Psoas muscle (tissue), 8 donors: ENCODE data around the gene KNL1. TPM values are rescaled to one million over a fixed set of nuclear protein-coding genes. Genes with fewer than 3 reads are reported as not detected.
A peak's percentile ranks its signal among the peaks of the same experiment; 100 is the strongest.

Experiments
- ATAC-seq, 4 donors: fragments of 200-7000 bp; cut with Tn5 transposase; one replicate each; pipeline ENCODE4 v1.9.1; 2020; ENCODE audit warnings: moderate library complexity in 3 of 4, mild to moderate bottlenecking in 2 of 4
- DNase-seq, 2 donors: peaks; one replicate each; pipeline ENCODE4 v3.0.0-alpha.2; 2020
- H3K27ac ChIP-seq: fragments of 200-600 bp; one replicate; pipeline ENCODE4 v1.8.0; 2022
- H3K27me3 ChIP-seq, 3 donors: fragments of 200-600 bp in 1 of 3; one replicate each; pipeline versions ENCODE4 v1.6.1 to v1.8.0; 2013 to 2022; ENCODE audit warnings: low read length in 2 of 3, mild to moderate bottlenecking in 2 of 3, moderate library complexity in 1 of 3; ENCODE audit not compliant: insufficient read depth in 3 of 3
- H3K36me3 ChIP-seq, 2 donors: fragments of 200-600 bp in 1 of 2; one replicate each; pipeline versions ENCODE4 v1.6.1 to v1.8.0; 2013 to 2022; ENCODE audit warnings: low read depth in 1 of 2, mild to moderate bottlenecking in 1 of 2, moderate library complexity in 1 of 2; ENCODE audit not compliant: insufficient read depth in 1 of 2
- H3K4me1 ChIP-seq: fragments of 200-600 bp; one replicate; pipeline ENCODE4 v1.8.0; 2022
- H3K4me3 ChIP-seq: fragments of 200-600 bp; one replicate; pipeline ENCODE4 v1.8.0; 2022; ENCODE audit warnings: mild to moderate bottlenecking
- H3K9me3 ChIP-seq: fragments of 200-600 bp; one replicate; pipeline ENCODE4 v1.8.0; 2022
- WGBS, 3 donors: extraction: QIAGEN DNeasy Blood & Tissue Kit; methylation state at CpG; one replicate each; pipeline versions ENCODE4 v1.1.6 to v1.1.7; 2013; 5-methylcytosine and 5-hydroxymethylcytosine counted together
- intact Hi-C, 2 donors: fragments of 100-400 bp; cut with DNase I; formaldehyde crosslinking; loops; one replicate each; pipeline versions ENCODE4 v1.11.0 to v1.14.2; 2022
- polyA plus RNA-seq, 3 donors: library from polyadenylated mRNA; stranded (reverse); fragments of 200-250 nt; gene quantifications; one replicate each; pipeline ENCODE4 v1.2.3, GENCODE V29; 2013
- total RNA-seq, 4 donors: library from RNA; stranded (reverse); fragmentation: NEBNext Ultra II Directional in 2 of 4; extraction: Animal tissue kit (Norgen Biotek cat#: 25700) in 2 of 4; gene quantifications; one replicate each; pipeline versions ENCODE4 v1.2.1 to v1.2.4, GENCODE V29; 2021 to 2023
- TF ChIP-seq, protein P1 (sequence below): fragments of 200-600 bp; IDR thresholded peaks from one replicate; pipeline ENCODE4 v1.8.0; 2022; ENCODE audit warnings: antibody characterized with exemption
- donor health status: healthy with polysubstance abuse.
- donor health status: DM: no; HTN: no; CAD: no; lungs with moderate emphysema.
- donor health status: Bipolar disorder and iron deficiency.
- donor health status: healthy.
- donor health status: DM: yes; HTN: yes; CAD: no.
- donor health status: DM: no; HTN: no; CAD: no.
- donor health status: DM: no; HTN: no; CAD: no.
- donor health status: DM: yes; HTN: yes; CAD: no.

Gene KNL1
- total and polyA plus RNA-seq, 7 donors: 0.03 to 0.50 (median 0.18) TPM; not detected in 2

DNA sequence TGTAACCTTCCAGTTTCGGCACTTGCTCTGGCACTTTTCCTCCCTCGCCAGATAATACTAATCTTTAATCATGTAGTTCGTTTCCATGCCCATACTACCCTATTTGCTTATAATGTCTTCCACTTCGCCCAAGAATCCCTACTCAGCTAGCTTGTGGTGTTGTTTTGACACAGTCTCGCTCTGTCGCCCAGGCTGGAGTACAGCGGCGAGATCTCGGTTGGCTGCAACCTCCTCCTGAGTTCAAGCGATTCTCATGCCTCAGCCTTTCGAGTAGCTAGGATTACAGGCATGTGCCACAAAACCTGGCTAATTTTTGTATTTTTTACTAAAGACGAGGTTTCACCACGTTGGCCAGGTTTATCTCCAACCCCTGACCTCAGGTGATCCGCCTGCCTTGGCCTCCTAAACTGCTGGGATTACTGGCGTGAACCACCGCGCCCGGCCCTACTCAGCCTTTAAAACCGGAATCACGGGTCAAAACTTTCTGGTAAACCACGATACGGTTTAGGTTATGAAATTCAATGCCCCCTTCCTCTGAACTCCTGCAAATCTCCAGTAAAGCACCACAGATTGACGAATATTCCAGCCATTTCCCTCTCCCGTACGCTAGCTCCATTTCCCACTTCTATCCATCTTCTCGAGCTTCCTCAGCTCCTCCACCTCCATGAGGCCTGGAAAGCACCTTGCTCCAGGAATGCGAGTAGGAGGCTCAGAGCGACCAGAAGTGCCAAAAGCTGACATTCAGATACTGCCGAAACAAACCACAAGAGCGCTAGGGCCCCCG lies 100.0 kb downstream of the KNL1 start:
- Histone ChIP-seq H3K4me1 (peaks cover 15% of the 10 kb centered on the region), H3K27ac (peak overlapping the region; percentile 98), H3K36me3 (peaks cover 0 to 31% of the 10 kb centered on the region in 2 donors), H3K27me3 (no peaks in the 10 kb centered on the region), H3K9me3 (no peaks in the 10 kb centered on the region), H3K4me3 (peak overlapping the region; percentile 85)
- intact Hi-C loops: loop anchor here in 1 of 2 donors (10.0 kb wide), 1 partner anchor 169 kb away; no protein-coding TSS in a partner anchor
- TF ChIP-seq, protein P1, sequence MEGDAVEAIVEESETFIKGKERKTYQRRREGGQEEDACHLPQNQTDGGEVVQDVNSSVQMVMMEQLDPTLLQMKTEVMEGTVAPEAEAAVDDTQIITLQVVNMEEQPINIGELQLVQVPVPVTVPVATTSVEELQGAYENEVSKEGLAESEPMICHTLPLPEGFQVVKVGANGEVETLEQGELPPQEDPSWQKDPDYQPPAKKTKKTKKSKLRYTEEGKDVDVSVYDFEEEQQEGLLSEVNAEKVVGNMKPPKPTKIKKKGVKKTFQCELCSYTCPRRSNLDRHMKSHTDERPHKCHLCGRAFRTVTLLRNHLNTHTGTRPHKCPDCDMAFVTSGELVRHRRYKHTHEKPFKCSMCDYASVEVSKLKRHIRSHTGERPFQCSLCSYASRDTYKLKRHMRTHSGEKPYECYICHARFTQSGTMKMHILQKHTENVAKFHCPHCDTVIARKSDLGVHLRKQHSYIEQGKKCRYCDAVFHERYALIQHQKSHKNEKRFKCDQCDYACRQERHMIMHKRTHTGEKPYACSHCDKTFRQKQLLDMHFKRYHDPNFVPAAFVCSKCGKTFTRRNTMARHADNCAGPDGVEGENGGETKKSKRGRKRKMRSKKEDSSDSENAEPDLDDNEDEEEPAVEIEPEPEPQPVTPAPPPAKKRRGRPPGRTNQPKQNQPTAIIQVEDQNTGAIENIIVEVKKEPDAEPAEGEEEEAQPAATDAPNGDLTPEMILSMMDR: no peak
- DNase-seq (no peak), ATAC-seq (peak in 2 of 4 donors; percentile 2 to 16)
- 26 to 30% (median 26%) methylated on average over 31 of the region's 31 CpGs for WGBS, 3 donors

DNA sequence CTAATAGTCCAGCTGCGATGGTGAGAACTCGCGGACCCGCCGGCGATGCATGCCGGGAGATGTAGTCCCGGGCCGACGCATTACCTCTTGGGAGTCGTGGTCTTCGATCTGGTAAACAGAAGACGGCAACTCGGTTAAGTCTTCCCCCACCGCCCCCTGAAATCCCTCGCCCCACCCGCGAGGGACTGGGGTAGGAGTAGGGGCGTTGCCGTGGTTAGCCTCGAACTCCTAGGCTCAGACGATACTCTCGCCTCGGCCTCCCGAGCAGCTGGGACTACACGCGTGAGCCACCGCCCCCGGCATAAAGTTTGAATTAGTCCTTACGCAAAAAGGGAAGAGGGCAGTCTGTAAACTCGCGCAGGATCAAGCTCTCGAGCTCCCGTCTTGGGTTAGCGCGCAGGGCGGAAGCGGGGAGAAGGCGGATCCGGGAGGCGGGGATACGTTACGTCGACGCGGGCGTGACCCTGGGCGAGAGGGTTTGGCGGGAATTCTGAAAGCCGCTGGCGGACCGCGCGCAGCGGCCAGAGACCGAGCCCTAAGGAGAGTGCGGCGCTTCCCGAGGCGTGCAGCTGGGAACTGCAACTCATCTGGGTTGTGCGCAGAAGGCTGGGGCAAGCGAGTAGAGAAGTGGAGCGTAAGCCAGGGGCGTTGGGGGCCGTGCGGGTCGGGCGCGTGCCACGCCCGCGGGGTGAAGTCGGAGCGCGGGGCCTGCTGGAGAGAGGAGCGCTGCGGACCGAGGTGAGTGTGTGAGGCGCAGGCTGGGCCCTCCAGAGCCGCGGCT lies 100.8 kb downstream of the KNL1 start, which contains the start of gene RAD51:
RAD51 (plus strand) TSS at position 487 of the 781 bp plus-strand sequence. CDS start 3,585 bp downstream, outside the sequence.
- H3K27ac ChIP-seq: peak within 1 kb of the TSS; percentile 98
- peaks cover 0 to 29% of the 10 kb centered on the region in 2 donors for H3K36me3 ChIP-seq
- WGBS, 3 donors: 0 to 1% (median 1%) methylated on average over 65 to 81 of the region's 81 CpGs
- DNase-seq (peak; percentile 92 to 97), ATAC-seq (peak; percentile 97 to 99 (median 98))
- no peaks in the 10 kb centered on the region for H3K27me3 ChIP-seq
- intact Hi-C loops: loop anchor here in 1 of 2 donors (5.0 to 10.0 kb wide), 2 partner anchors 52 to 170 kb away; no protein-coding TSS in a partner anchor
- no peaks in the 10 kb centered on the region for H3K9me3 ChIP-seq
- H3K4me1 ChIP-seq: peaks cover 15% of the 10 kb centered on the region
- peak within 1 kb of the TSS; percentile 85 for H3K4me3 ChIP-seq
- TF ChIP-seq, protein P1: no peak

DNA sequence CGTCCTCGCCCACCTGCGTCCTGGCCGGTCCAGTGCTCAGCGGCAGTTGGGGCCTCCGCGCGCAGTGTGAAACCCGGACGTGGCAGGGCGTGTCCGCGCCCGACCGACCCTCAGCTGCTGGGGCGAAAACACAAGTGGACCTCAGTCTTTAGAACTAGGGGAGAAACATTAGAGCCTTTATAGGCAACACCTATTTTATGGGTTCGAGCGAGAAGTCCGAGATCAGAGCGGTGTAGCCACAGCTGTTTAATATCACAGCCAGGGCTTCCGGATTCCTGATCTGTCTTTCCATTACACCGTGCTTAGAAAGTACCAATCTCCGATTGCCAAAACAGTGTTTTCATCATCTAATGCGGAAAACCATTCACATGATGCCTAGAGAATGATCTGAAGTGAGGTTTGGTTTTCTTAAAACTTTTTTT lies 101.4 kb downstream of the KNL1 start:
- ATAC-seq: peak in 2 of 4 donors; percentile 13 to 28
- Histone ChIP-seq H3K27ac (peak overlapping the region; percentile 98), H3K4me3 (peak overlapping the region; percentile 85), H3K36me3 (peaks cover 0 to 22% of the 10 kb centered on the region in 2 donors), H3K4me1 (peaks cover 15% of the 10 kb centered on the region), H3K9me3 (no peaks in the 10 kb centered on the region), H3K27me3 (no peaks in the 10 kb centered on the region)
- no peak for DNase-seq
- WGBS, 3 donors: 0% methylated on average over 22 to 24 of the region's 24 CpGs
- intact Hi-C loops: loop anchor here in 1 of 2 donors (5.0 to 10.0 kb wide), 2 partner anchors 52 to 171 kb away; no protein-coding TSS in a partner anchor
- TF ChIP-seq, protein P1: no peak

DNA sequence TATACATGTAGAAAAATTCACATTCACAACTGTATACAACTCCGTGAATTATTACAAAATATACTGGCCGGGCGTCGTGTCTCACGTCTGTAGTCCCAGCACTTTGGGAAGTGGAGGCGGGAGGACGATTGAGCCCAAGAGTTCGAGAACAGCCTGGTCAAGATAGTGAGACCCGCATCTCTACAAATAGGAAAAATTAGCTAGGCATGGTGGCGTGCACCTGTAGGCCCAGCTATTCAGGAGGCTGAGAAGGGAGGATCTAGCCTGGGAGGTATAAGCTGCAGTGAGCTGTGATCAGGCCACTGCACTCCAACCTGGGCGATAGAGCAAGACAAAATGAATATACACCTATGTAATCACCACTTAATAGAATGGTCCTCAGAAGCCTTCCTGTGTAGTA lies 102.2 kb downstream of the KNL1 start:
- TF ChIP-seq, protein P1: no peak
- DNase-seq: no peak
- Histone ChIP-seq H3K27me3 (no peaks in the 10 kb centered on the region), H3K4me1 (peaks cover 15% of the 10 kb centered on the region), H3K27ac (no peak overlapping the region), H3K4me3 (no peak overlapping the region), H3K9me3 (no peaks in the 10 kb centered on the region), H3K36me3 (peaks cover 0 to 21% of the 10 kb centered on the region in 2 donors)
- intact Hi-C loops: loop anchor here in 1 of 2 donors (5.0 to 10.0 kb wide), 2 partner anchors 51 to 171 kb away; no protein-coding TSS in a partner anchor
- WGBS, 3 donors: 82 to 83% (median 82%) methylated on average over 11 of the region's 11 CpGs
- ATAC-seq: no peak
